HS-27A (cell line): ENCODE results near the gene LRP5.
"Not testable (repeated sequence)": the region's sequence is repeated elsewhere in the genome, so short reads cannot be mapped to it uniquely, and the experiment has no call there.

Source experiments
- DNase-seq: peaks from one replicate; pipeline ENCODE4 v3.0.0-alpha.2; 2012; ENCODE audit warnings: low read depth, missing footprints

LRP5 gene

DNA sequence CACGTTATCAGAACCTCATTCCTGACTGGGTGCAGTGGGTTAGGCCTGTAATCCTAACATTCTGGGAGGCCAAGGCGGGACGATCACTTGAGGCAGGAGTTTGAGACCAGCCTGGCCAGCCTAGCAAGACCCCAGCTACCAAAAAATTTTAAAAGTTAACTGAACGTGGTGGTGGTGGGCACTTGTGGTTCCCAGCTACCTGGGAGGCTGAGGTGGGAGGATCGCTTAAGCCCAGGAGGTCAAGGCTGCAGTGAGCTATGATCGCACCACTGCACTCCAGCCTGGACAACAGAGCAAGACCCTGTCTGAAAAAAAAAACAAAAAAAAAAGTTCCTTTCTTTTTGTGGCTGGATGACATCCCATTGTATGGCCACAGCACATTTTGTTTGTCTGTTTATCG is 80.4 kb downstream of the LRP5 start:
- DNase-seq = no peak

DNA sequence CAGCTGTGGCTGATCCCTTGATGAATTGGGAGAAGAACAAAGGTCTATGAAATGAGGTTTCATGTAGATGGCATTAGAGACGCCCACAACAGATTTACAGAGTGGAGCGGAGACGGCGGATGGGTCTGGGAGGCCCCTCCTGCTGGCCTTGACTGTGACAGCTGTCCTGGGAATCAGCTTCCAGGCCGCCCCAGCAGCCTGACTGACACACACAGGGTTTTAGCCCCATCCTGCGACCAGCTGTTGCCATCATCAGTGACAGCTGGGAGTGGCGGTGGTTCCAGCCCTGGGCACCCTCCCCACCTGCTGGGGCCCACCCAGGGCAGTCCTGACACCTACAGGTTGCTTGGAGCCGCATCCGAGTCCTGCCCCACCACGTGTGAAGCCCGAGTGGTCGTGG is 84.1 kb downstream of the LRP5 start:
- DNase-seq = no peak

DNA sequence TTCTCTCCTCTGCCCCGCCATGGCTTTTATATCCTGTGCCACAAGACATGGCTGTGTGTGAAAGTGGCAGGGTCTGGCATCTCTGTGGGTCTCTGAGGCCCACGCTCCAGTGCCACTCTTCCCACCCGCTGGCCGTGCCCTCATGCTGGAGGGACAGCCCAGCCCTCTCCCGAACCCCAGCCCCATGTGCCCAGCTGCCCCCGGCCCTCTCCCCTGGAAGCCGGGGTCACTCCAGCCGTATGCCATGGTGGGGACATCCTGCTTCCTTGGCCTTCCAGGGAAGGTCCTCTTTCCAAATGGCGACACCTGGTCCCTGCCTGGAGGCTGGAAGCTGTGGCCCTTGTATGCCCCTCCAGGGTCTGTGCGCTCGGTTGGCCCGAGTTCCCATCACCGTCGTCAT is 84.9 kb downstream of the LRP5 start:
- no peak for DNase-seq

DNA sequence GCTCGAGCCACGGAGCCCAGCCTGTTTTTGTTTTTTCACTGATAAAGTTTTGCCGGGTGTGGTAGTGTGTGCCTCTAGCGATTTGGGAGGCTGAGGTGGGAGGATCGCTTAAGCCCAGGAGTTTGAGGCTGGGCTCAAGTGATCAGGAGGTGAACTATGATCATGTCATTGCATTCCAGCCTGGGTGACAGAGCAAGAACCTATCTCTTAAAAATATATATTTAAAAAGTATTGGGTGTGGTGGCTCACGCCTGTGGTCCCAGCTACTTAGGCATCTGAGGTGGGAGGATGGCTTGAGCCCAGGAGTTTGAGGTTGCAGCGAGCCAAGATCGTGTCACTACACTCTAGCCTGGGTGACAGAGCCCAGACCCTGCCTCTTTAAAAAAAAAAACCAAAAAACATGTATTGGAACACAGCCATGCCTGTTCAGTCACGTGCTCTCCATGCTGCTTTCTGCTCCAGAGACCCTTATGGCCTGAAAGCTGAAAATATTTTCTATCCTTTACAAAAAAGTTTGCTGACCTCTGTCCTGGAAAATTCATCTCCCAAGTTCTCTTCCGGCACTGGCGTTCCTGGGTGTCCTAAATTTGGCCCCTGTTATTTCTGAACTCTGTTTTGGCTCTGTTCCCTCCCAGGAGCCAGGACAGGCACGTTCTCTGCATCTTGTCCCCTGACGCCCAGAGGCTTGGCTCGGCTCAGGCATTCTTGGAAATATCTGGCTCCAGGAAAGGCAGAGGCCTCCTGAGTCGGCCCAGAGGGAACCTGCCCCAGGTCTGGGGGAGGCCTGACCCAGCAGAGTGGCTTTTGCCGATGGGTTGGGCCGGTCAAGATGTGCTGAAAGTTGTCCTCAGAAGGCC is 86.8 kb downstream of the LRP5 start:
- DNase-seq = no peak

DNA sequence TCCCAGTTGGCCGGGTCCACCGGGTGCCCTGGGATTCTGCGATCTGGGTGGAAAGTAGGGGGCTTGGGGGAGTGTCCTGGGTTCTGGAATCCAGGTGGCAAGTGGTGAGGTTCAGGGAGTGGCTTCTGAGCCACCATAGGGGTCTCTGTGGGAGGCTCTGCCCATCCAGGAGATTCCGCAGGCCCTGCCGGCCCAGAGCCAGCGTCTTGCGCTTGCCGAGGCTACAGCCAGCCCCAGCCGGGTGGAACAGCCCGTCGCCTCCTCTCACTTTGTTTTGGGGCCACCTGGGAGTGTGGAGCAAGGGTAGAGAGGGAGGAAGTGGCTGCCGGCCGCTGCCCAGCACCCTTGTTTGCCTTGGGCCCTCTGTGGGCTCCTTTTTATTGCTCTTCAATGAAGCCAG is 87.5 kb downstream of the LRP5 start:
- DNase-seq = no peak

DNA sequence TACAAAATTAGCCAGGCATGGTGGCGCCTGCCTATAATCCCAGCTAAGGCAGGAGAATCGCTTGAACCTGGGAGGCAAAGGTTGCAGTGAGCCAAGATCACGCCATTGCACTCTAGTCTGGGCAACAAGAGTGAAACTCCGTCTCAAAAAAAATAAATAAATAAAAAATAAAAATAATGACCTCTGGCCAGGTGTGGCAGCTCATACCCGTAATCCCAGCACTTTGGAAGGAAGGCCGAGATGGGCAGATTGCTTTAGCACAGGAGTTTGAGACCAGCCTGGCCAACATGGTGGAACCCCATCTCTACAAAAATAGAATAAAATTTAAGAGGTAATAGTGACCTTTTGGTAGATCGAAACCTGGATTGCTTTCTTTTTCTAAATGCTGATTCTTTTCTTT is 88.2 kb downstream of the LRP5 start:
- not testable (repeated sequence) for DNase-seq

DNA sequence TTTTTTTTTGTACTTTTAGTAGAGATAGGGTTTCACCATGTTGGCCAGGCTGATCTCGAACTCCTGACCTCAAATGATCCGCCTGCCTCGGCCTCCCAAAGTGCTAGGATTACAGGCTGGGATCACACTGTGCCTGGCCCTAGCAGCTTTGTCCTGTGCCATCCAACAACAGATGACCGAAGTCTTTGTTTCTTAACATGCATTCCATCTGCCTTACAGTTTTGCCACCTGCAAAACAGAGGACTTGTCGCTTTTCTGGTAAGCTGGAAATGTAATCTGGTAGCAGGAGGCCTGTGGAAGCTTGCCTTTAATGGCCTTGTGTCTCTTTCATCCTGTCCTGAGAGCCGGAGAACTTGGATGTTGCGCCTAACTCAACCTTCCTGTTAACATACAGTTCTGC is 89.5 kb downstream of the LRP5 start:
- DNase-seq = no peak

DNA sequence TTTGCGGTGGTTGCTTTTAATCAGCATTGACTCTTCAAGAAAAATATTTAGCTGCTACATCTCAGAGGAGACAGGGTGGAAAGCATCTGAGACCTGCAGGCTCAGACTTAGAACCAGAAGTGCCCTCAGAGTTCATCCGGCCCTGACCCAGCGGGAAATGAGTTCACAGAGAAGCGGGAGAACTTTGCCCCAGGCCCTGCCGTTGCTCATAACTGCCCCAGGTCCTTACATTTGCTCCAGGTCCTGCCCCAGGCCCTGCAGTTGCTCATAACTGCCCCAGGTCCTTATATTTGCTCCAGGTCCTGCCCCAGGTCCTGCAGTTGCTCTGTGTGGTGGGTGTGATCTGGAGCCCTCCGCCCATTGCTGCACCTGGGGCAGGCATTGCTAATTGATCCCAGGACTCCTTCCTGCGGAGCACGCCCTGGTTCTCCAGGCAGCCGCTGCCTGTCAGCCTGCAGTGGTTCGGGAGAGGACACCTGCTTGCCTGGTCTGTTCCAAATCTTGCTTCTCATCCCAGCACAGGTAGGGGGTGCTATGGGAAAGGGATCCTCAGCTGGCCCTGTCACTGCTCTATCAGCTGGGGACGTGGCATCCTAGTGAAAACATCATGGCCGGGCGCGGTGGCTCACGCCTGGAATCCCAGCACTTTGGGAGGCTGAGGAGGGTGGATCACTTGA is 90.1 kb downstream of the LRP5 start:
- no peak for DNase-seq

DNA sequence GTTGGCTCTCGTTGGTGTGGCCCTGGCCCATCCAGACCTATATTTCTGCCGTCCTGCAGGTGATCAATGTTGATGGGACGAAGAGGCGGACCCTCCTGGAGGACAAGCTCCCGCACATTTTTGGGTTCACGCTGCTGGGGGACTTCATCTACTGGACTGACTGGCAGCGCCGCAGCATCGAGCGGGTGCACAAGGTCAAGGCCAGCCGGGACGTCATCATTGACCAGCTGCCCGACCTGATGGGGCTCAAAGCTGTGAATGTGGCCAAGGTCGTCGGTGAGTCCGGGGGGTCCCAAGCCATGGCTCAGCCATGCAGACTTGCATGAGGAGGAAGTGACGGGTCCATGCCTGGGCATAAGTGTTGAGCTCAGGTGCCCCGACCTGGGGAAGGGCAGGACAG is 91.0 kb downstream of the LRP5 start:
- no peak for DNase-seq

DNA sequence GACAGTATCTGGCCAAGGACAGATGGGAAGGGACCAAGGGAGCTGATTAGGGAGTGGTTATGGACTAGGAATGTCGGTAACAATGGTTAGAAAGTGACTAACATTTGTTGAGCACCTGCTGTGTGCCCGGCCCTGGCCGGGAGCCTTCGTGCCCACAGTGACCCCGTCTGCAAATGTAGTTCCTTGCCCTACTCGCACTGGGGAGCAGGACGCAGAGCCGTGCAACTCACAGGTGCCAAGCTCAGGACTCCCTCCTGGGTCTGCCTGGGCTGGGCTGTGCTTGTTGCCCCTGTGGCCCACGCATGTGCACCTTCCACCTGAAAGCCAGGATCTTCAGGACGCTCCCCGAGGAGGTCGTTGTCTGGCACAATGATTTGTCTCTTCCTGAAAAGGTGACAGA is 91.4 kb downstream of the LRP5 start:
- DNase-seq = no peak

DNA sequence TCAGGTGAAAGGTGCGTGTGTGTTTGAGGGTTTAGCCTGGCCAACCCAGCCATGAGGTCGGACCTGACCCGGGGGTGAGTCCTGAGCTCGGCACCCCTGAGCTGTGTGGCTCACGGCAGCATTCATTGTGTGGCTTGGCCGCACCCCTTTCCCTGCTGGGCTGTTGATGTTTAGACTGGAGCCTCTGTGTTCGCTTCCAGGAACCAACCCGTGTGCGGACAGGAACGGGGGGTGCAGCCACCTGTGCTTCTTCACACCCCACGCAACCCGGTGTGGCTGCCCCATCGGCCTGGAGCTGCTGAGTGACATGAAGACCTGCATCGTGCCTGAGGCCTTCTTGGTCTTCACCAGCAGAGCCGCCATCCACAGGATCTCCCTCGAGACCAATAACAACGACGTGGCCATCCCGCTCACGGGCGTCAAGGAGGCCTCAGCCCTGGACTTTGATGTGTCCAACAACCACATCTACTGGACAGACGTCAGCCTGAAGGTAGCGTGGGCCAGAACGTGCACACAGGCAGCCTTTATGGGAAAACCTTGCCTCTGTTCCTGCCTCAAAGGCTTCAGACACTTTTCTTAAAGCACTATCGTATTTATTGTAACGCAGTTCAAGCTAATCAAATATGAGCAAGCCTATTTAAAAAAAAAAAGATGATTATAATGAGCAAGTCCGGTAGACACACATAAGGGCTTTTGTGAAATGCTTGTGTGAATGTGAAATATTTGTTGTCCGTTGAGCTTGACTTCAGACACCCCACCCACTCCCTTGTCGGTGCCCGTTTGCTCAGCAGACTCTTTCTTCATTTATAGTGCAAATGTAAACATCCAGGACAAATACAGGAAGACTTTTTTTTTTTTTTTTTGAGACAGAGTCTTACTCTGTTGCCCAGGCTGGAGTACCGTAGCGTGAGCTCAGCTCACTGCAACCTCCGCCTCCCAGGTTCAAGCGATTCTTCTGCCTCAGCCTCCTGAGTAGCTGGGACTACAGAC is 94.2 kb downstream of the LRP5 start:
- DNase-seq = no peak

DNA sequence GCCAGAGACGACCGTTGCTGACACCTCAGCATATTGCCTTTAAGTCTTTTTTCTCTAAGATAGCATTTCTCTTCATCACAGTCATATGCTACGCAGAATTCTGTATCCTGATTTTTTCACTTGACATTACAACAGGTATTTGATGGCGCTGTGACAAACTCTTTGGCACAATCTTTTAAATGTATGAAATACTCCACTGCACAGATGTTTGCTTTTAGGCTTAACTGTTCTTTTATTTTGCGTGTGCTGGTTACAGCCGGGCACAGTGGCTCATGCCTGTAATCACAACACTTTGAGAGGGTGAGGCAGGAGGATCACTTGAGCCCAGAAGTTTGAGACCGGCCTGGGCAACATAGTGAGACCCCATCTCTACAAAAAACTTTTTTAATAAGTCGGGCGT is 96.1 kb downstream of the LRP5 start:
- no peak for DNase-seq

DNA sequence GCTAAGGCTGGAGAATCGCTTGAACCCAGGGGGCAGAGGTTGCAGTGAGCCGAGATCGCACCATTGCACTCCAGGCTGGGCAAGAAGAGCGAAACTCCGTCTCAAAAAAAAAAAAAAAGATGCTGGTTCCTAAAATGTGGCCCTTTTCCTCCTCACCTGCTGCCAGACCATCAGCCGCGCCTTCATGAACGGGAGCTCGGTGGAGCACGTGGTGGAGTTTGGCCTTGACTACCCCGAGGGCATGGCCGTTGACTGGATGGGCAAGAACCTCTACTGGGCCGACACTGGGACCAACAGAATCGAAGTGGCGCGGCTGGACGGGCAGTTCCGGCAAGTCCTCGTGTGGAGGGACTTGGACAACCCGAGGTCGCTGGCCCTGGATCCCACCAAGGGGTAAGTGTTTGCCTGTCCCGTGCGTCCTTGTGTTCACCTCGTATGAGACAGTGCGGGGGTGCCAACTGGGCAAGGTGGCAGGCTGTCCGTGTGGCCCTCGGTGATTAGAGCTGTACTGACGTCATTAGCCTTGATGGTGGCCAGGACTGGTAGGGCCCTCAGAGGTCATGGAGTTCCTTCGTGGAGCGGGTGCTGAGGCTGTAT is 97.5 kb downstream of the LRP5 start:
- no peak for DNase-seq

DNA sequence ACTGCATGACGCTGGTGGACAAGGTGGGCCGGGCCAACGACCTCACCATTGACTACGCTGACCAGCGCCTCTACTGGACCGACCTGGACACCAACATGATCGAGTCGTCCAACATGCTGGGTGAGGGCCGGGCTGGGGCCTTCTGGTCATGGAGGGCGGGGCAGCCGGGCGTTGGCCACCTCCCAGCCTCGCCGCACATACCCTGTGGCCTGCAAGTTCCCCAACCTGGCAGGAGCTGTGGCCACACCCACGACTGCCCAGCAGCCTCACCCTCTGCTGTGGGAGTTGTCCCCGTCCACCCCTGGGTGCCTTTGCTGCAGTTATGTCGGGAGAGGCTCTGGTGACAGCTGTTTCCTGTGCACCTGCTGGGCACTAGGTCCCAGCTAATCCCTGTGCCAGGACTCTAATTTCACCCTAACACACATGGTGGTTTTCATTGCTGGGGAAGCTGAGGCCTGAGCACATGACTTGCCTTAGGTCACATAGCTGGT is 99.2 kb downstream of the LRP5 start:
- no peak for DNase-seq

DNA sequence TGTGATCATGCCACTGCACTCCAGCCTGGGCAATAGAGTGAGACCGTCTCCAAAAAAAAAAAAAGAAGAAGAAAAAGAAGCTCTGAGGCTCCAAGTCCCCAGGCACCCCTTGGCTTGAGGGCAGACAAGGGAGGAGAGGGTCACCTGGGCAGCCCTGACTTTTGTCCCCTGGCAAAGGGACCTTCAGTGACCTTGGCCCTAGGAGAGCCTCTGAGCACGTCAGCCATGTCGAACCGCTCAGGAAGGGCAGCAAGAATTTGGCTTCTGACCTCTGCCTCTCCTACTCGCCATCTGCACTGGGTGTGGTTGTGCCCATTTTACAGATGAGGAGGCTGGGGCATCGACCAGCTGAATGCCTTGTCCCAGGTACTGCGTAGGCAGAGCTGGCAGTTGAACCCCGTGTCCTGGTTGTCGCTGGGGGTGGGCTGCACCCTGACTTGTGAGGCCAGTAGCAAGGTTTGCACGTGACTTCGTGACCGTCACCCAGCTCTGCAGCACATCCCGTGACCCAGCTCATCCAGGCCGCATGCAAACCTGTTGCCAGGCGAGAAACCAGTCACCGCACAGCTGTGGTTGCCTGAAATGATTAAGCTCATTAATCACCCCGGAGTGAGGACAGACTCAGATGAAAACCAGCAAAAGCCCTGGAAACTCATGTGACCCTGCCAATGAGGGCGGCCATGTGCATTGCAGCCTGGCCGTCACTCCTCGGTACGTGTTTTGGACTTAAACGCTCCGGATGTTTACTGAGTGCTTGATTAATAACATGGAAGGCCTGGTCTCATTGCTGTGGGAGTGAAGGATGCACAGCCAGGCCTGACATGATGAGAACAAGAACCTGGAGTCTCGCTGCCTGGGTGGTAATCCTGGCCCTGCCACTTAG is 100.4 kb downstream of the LRP5 start:
- DNase-seq = no peak

DNA sequence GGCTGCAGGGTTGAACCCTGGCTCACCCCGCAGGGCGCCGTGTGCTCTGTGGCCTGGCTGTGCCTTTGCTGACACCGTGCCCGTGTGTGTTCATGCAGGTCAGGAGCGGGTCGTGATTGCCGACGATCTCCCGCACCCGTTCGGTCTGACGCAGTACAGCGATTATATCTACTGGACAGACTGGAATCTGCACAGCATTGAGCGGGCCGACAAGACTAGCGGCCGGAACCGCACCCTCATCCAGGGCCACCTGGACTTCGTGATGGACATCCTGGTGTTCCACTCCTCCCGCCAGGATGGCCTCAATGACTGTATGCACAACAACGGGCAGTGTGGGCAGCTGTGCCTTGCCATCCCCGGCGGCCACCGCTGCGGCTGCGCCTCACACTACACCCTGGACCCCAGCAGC is 101.2 kb downstream of the LRP5 start:
- no peak for DNase-seq

DNA sequence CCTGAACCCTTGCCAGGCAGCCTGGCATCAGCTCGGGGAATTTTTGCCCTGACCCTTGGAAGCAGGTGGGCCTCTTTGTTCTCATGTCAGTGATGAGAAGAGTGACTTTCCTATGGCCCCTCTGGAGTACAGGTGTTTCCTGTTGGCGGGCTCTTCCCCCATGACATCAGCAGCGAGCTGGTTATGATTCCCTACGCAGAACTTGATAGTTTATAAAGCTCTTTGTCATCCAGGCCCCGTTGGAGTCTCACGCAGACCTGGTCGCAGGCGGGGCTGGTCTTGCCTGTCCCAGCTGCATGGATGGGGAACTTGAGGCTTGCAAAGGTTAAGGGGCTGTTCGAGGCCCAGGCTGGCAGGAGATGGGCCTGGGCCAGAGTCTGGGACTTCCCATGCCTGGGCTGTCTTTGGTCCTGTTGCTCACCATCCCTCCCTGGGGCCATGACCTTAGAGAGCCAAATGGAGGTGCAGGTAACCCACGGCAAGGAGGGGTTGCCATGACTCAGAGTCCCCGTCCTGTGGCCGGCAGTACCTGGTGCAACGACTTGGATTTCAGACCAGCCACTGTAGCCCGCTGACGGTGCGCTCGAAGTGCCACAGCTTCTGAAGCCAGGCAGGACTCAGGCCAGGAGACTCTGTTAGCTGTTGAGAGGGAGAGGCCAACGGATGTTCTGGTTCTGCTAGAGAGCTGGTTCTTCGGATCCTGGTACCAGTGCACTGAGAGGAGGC is 102.3 kb downstream of the LRP5 start:
- no peak for DNase-seq

DNA sequence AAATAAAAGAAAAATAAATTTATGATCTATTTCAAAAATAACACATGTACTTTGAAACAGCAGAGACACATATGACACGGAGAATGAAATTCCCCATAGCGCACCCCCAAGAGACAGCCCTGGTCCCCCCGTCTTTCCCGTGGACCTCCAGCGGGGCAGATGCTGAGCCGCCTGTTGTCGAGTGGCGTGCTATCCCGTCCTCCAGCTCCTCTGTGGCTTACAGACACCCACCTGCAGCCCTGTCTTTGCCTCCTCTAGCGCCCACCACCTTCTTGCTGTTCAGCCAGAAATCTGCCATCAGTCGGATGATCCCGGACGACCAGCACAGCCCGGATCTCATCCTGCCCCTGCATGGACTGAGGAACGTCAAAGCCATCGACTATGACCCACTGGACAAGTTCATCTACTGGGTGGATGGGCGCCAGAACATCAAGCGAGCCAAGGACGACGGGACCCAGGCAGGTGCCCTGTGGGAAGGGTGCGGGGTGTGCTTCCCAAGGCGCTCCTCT is 103.7 kb downstream of the LRP5 start:
- no peak for DNase-seq

DNA sequence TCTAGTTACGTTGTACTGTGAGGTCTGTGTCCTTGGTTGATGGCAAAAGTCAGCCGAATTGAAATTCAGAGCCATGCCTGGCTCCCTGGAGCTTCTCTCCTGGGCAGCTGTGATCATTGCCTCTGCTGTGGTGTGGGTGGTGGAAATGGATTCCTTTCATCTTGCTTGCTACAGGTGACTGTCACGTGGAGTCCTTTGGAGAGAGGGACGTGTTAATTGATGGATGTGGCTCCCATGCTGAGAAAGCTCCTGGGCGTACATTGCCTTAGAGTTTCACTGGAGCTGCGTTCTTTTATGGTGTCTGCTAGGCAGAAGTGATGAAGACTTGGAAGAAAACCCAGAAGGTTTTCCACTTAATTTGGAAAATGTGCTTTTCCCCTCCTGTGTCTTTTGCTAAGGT is 106.3 kb downstream of the LRP5 start:
- no peak for DNase-seq

DNA sequence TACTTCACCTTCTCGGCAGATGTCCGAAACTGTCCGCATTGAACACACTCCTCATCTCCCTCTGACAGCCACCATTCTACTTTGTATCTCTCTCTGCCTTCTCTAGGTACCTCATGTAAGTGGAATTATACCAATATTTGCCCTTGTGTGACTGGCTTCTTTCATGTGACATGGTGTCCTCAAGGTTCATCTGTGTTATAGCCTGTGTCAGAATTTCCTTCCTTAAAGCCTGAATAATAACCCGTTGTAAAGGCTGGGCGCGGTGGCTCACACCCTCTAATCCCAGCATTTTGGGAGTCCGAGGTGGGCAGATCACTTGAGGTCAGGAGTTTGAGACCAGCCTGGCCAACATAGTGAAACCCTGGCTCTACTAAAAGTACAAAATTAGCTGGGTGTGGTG is 107.8 kb downstream of the LRP5 start:
- DNase-seq = no peak
